ENCODE results near the gene SCUBE2. TPM values are rescaled to one million over a fixed set of nuclear protein-coding genes. Genes with fewer than 3 reads are reported as not detected.
"Not testable (repeated sequence)": the region's sequence is repeated elsewhere in the genome, so short reads cannot be mapped to it uniquely, and the experiment has no call there.

Gene SCUBE2
- total RNA-seq, 1 donor from 2014 or later = not detected

GRCh38 chr11:9017773-9018172 is 73.6 kb downstream of the SCUBE2 start:
- Mint-ChIP-seq H3K9me3 (no peaks in the 10 kb centered on the region), H3K27ac (no peak overlapping the region), H3K36me3 (ENCODE audit: low read depth) (peaks cover 1% of the 10 kb centered on the region), H3K4me1 (ENCODE audit: low read depth) (peaks cover 35% of the 10 kb centered on the region), H3K27me3 (ENCODE audit: insufficient read depth) (peaks cover 11% of the 10 kb centered on the region), H3K4me3 (no peak overlapping the region)
- intact Hi-C loops (cut with micrococcal nuclease) = loop anchor here (2.0 kb wide), 2 partner anchors 17 to 43 kb away; no protein-coding TSS in a partner anchor
- DNase-seq (ENCODE audit: low spot score) = no peak

GRCh38 chr11:9016916-9017642 is 74.3 kb downstream of the SCUBE2 start:
- no peak overlapping the region for H3K27ac Mint-ChIP-seq
- H3K27me3 Mint-ChIP-seq (ENCODE audit: insufficient read depth) = peaks cover 6% of the 10 kb centered on the region
- no peak overlapping the region for H3K4me3 Mint-ChIP-seq
- DNase-seq (ENCODE audit: low spot score) = no peak
- peaks cover 31% of the 10 kb centered on the region for H3K4me1 Mint-ChIP-seq (ENCODE audit: low read depth)
- H3K9me3 Mint-ChIP-seq = no peaks in the 10 kb centered on the region
- H3K36me3 Mint-ChIP-seq (ENCODE audit: low read depth) = peaks cover 1% of the 10 kb centered on the region
- intact Hi-C loops (cut with micrococcal nuclease) = loop anchor here (1.0 to 2.0 kb wide), 3 partner anchors 16 to 489 kb away; no protein-coding TSS in a partner anchor

GRCh38 chr11:9015677-9016076 is 75.7 kb downstream of the SCUBE2 start:
- intact Hi-C loops (cut with micrococcal nuclease) = loop anchor here (1.0 to 2.0 kb wide), 4 partner anchors 15 to 491 kb away; no protein-coding TSS in a partner anchor
- Mint-ChIP-seq H3K4me3 (no peak overlapping the region), H3K36me3 (ENCODE audit: low read depth) (peaks cover 1% of the 10 kb centered on the region), H3K4me1 (ENCODE audit: low read depth) (peaks cover 31% of the 10 kb centered on the region), H3K27me3 (ENCODE audit: insufficient read depth) (peaks cover 15% of the 10 kb centered on the region), H3K9me3 (no peaks in the 10 kb centered on the region), H3K27ac (no peak overlapping the region)
- peak; percentile 44 for DNase-seq (ENCODE audit: low spot score)

GRCh38 chr11:9014826-9015225 is 76.6 kb downstream of the SCUBE2 start:
- Mint-ChIP-seq H3K9me3 (no peaks in the 10 kb centered on the region), H3K27me3 (ENCODE audit: insufficient read depth) (peaks cover 24% of the 10 kb centered on the region), H3K4me1 (ENCODE audit: low read depth) (peaks cover 31% of the 10 kb centered on the region), H3K27ac (no peak overlapping the region), H3K4me3 (no peak overlapping the region), H3K36me3 (ENCODE audit: low read depth) (peaks cover 1% of the 10 kb centered on the region)
- intact Hi-C loops (cut with micrococcal nuclease) = loop anchor here (1.0 kb wide), 1 partner anchor 122 kb away; no protein-coding TSS in a partner anchor
- DNase-seq (ENCODE audit: low spot score) = no peak

GRCh38 chr11:9013373-9013772 is 78.0 kb downstream of the SCUBE2 start:
- no peak overlapping the region for H3K27ac Mint-ChIP-seq
- peaks cover 1% of the 10 kb centered on the region for H3K36me3 Mint-ChIP-seq (ENCODE audit: low read depth)
- H3K27me3 Mint-ChIP-seq (ENCODE audit: insufficient read depth) = peaks cover 25% of the 10 kb centered on the region
- no peak overlapping the region for H3K4me3 Mint-ChIP-seq
- peaks cover 30% of the 10 kb centered on the region for H3K4me1 Mint-ChIP-seq (ENCODE audit: low read depth)
- no peak for DNase-seq (ENCODE audit: low spot score)
- no peaks in the 10 kb centered on the region for H3K9me3 Mint-ChIP-seq
- intact Hi-C loops (cut with micrococcal nuclease) = no loop called here

- not testable (repeated sequence) for H3K36me3 Mint-ChIP-seq (ENCODE audit: low read depth); H3K27ac Mint-ChIP-seq; H3K9me3 Mint-ChIP-seq; DNase-seq (ENCODE audit: low spot score); H3K4me3 Mint-ChIP-seq; H3K4me1 Mint-ChIP-seq (ENCODE audit: low read depth)
- intact Hi-C loops (cut with micrococcal nuclease) = loop anchor here (10.0 kb wide), 1 partner anchor 1285 kb away; the partner anchor contains the start of gene SBF2
- H3K27me3 Mint-ChIP-seq (ENCODE audit: insufficient read depth) = peaks cover 54% of the 10 kb centered on the region
These were observed 81.9 kb downstream of the SCUBE2 start for GRCh38 chr11:9009538-9009937.

- intact Hi-C loops (cut with micrococcal nuclease) = loop anchor here (10.0 kb wide), 1 partner anchor 1286 kb away; the partner anchor contains the start of gene SBF2
- DNase-seq (ENCODE audit: low spot score) = no peak
- no peaks in the 10 kb centered on the region for H3K9me3 Mint-ChIP-seq
- H3K27ac Mint-ChIP-seq = no peak overlapping the region
- H3K4me1 Mint-ChIP-seq (ENCODE audit: low read depth) = peaks cover 7% of the 10 kb centered on the region
- no peak overlapping the region for H3K4me3 Mint-ChIP-seq
- H3K36me3 Mint-ChIP-seq (ENCODE audit: low read depth) = peaks cover 1% of the 10 kb centered on the region
- H3K27me3 Mint-ChIP-seq (ENCODE audit: insufficient read depth) = peaks cover 54% of the 10 kb centered on the region
These were observed 82.7 kb downstream of the SCUBE2 start for GRCh38 chr11:9008661-9009060.

GRCh38 chr11:9008011-9008550 is 83.3 kb downstream of the SCUBE2 start:
- Mint-ChIP-seq H3K4me3 (no peak overlapping the region), H3K9me3 (no peaks in the 10 kb centered on the region), H3K4me1 (ENCODE audit: low read depth) (peaks cover 11% of the 10 kb centered on the region), H3K36me3 (ENCODE audit: low read depth) (no peaks in the 10 kb centered on the region), H3K27ac (no peak overlapping the region), H3K27me3 (ENCODE audit: insufficient read depth) (peaks cover 53% of the 10 kb centered on the region)
- intact Hi-C loops (cut with micrococcal nuclease) = loop anchor here (10.0 kb wide), 1 partner anchor 1287 kb away; the partner anchor contains the start of gene SBF2
- no peak for DNase-seq (ENCODE audit: low spot score)

- no peak for DNase-seq (ENCODE audit: low spot score)
- Mint-ChIP-seq H3K9me3 (no peaks in the 10 kb centered on the region), H3K36me3 (ENCODE audit: low read depth) (peaks cover 1% of the 10 kb centered on the region), H3K27ac (peak overlapping the region; percentile 56), H3K4me3 (peak overlapping the region; percentile 61), H3K27me3 (ENCODE audit: insufficient read depth) (peaks cover 40% of the 10 kb centered on the region), H3K4me1 (ENCODE audit: low read depth) (peaks cover 31% of the 10 kb centered on the region)
- intact Hi-C loops (cut with micrococcal nuclease) = loop anchor here (10.0 kb wide), 1 partner anchor 1290 kb away; the partner anchor contains the start of gene SBF2
These were observed 86.3 kb downstream of the SCUBE2 start for GRCh38 chr11:9005087-9005486.

GRCh38 chr11:9004183-9004926 is 87.0 kb downstream of the SCUBE2 start:
- Mint-ChIP-seq H3K27ac (peak overlapping the region; percentile 8), H3K27me3 (ENCODE audit: insufficient read depth) (peaks cover 36% of the 10 kb centered on the region), H3K4me1 (ENCODE audit: low read depth) (peaks cover 31% of the 10 kb centered on the region)

GRCh38 chr11:9003573-9004182 is 87.7 kb downstream of the SCUBE2 start, which contains the start of gene NRIP3:
Gene NRIP3 (minus strand): TSS chr11:9004001. CDS start chr11:9003935, 66 bp downstream.
- peak within 1 kb of the TSS; percentile 76 for H3K27ac Mint-ChIP-seq
- intact Hi-C loops (cut with micrococcal nuclease) = loop anchor here (1.0 to 10.0 kb wide), 10 partner anchors 57 to 1291 kb away; partner anchors contain the start of genes IPO7, RPL27A, SBF2 and TRIM66
- H3K27me3 Mint-ChIP-seq (ENCODE audit: insufficient read depth) = peaks cover 36% of the 10 kb centered on the region

More at GRCh38 chr11:9004183-9004926, 87.0 kb downstream of the SCUBE2 start:
- Mint-ChIP-seq H3K36me3 (ENCODE audit: low read depth) (peaks cover 1% of the 10 kb centered on the region), H3K9me3 (no peaks in the 10 kb centered on the region), H3K4me3 (peak overlapping the region; percentile 61)
- DNase-seq (ENCODE audit: low spot score) = no peak
- intact Hi-C loops (cut with micrococcal nuclease) = loop anchor here (5.0 to 10.0 kb wide), 8 partner anchors 133 to 1290 kb away; partner anchors contain the start of genes IPO7, SBF2, WEE1 and ZNF143

More at GRCh38 chr11:9003573-9004182, 87.7 kb downstream of the SCUBE2 start, which contains the start of gene NRIP3:
- peak; percentile 73 for DNase-seq (ENCODE audit: low spot score)
- Mint-ChIP-seq H3K36me3 (ENCODE audit: low read depth) (peaks cover 1% of the 10 kb centered on the region), H3K4me3 (peak within 1 kb of the TSS; percentile 83), H3K9me3 (no peaks in the 10 kb centered on the region), H3K4me1 (ENCODE audit: low read depth) (peaks cover 31% of the 10 kb centered on the region)
